CD8-positive, alpha-beta memory T cell (primary cell): Measurements from ENCODE around the gene GARIN5B. TPM values are rescaled to one million over a fixed set of nuclear protein-coding genes. Genes with fewer than 3 reads are reported as not detected.
"Not testable (repeated sequence)": the region's sequence is repeated elsewhere in the genome, so short reads cannot be mapped to it uniquely, and the experiment has no call there.

Source experiments
- CTCF ChIA-PET: fragments of 350-600 bp; sonication (Branson Sonifier 250); formaldehyde crosslinking; loops from one replicate; lab custom pipeline; 2021; ENCODE audit warnings: antibody characterized with exemption; lab: Charles Lee
- POLR2A ChIA-PET: fragments of 350-600 bp; sonication (Branson Sonifier 250); formaldehyde crosslinking; loops from one replicate; lab custom pipeline; 2021; ENCODE audit warnings: antibody characterized with exemption; lab: Charles Lee
- DNase-seq, 5 donors: peaks; one replicate each; pipeline versions ENCODE4 v3.0.0 to v3.0.0-alpha.2; 2020 to 2022; ENCODE audit warnings: mixed read lengths in 1 of 5
- H3K27ac ChIP-seq: one replicate; pipeline ENCODE4 v1.7.0; 2013; ENCODE audit warnings: low read depth, mild to moderate bottlenecking, low read length, moderate library complexity
- H3K27me3 ChIP-seq: 2 replicates; pipeline ENCODE4 v1.7.0; 2013; ENCODE audit warnings: low read length, mild to moderate bottlenecking; ENCODE audit not compliant: insufficient read depth, poor library complexity, severe bottlenecking
- H3K36me3 ChIP-seq: 2 replicates; pipeline ENCODE4 v1.7.0; 2013; ENCODE audit warnings: mild to moderate bottlenecking, low read length, moderate library complexity; ENCODE audit not compliant: insufficient read depth
- H3K4me1 ChIP-seq: 2 replicates; pipeline ENCODE4 v1.7.0; 2013; ENCODE audit warnings: mild to moderate bottlenecking, low read length, moderate library complexity; ENCODE audit not compliant: insufficient read depth
- H3K4me3 ChIP-seq: 2 replicates; pipeline ENCODE4 v1.7.0; 2013; ENCODE audit warnings: mild to moderate bottlenecking, low read length
- H3K9me3 ChIP-seq: 2 replicates; pipeline ENCODE4 v1.7.0; 2013; ENCODE audit warnings: mild to moderate bottlenecking, low read length
- H3K27ac Mint-ChIP-seq, 8 donors: one replicate each; pipeline ENCODE4 v1.8.0; 2020 to 2021; ENCODE audit warnings: mixed read lengths in 8 of 8, mild to moderate bottlenecking in 6 of 8, inconsistent platforms in 3 of 8, moderate library complexity in 3 of 8
- H3K27me3 Mint-ChIP-seq, 2 donors: one replicate each; pipeline ENCODE4 v1.8.0; 2020 to 2021; ENCODE audit warnings: mixed read lengths in 2 of 2, mild to moderate bottlenecking in 1 of 2, moderate library complexity in 1 of 2
- H3K36me3 Mint-ChIP-seq, 3 donors: one replicate each; pipeline ENCODE4 v1.8.0; 2020 to 2021; ENCODE audit warnings: mixed read lengths in 3 of 3, inconsistent platforms in 1 of 3, mild to moderate bottlenecking in 1 of 3
- H3K4me1 Mint-ChIP-seq, 3 donors: one replicate each; pipeline ENCODE4 v1.8.0; 2020 to 2021; ENCODE audit warnings: mixed read lengths in 3 of 3, inconsistent platforms in 1 of 3, mild to moderate bottlenecking in 1 of 3
- H3K4me3 Mint-ChIP-seq, 7 donors: one replicate each; pipeline ENCODE4 v1.8.0; 2020 to 2021; ENCODE audit warnings: mixed read lengths in 7 of 7, mild to moderate bottlenecking in 6 of 7, moderate library complexity in 4 of 7, inconsistent platforms in 2 of 7
- H3K9me3 Mint-ChIP-seq, 5 donors: one replicate each; pipeline ENCODE4 v1.8.0; 2020 to 2022; ENCODE audit warnings: mixed read lengths in 5 of 5, mild to moderate bottlenecking in 3 of 5, moderate library complexity in 2 of 5, inconsistent platforms in 1 of 5
- polyA plus RNA-seq: library from polyadenylated mRNA; unstranded; fragments of 300-500 nt; fragmentation: Illumina TruSeq; gene quantifications from one replicate; pipeline ENCODE4 v1.2.3, GENCODE V29; 2021
- total RNA-seq, 2 experiments: library from RNA; stranded (reverse); gene quantifications; one replicate each; pipeline ENCODE4 v1.2.3, GENCODE V29; 2021

Gene GARIN5B
- total RNA-seq = not detected
- polyA plus RNA-seq = not detected

GRCh38 chr19:55362990-55363716 is at the start of gene GARIN5B:
TSS of gene GARIN5B (minus strand) at chr19:55363260. CDS start at chr19:55363066, 194 bp downstream.
- ChIA-PET POLR2A (no interaction called here), CTCF (no interaction called here)
- Histone ChIP-seq H3K4me1 (no peaks in the 10 kb centered on the region), H3K36me3 (no peaks in the 10 kb centered on the region), H3K9me3 (no peaks in the 10 kb centered on the region), H3K4me3 (no peak within 1 kb of the TSS), H3K27me3 (no peaks in the 10 kb centered on the region), H3K27ac (no peak within 1 kb of the TSS)
- peaks cover 2 to 17% of the 10 kb centered on the region in 2 donors for H3K27me3 Mint-ChIP-seq
- H3K36me3 Mint-ChIP-seq = peaks cover 0 to 2% (median 0%) of the 10 kb centered on the region in 3 donors
- no peak within 1 kb of the TSS for H3K4me3 Mint-ChIP-seq
- peak within 1 kb of the TSS in 1 of 8 donors; percentile 5 for H3K27ac Mint-ChIP-seq
- no peaks in the 10 kb centered on the region for H3K4me1 Mint-ChIP-seq
- H3K9me3 Mint-ChIP-seq = no peaks in the 10 kb centered on the region
- DNase-seq = no peak

GRCh38 chr19:55410168-55410567 is 47.1 kb upstream of the GARIN5B start:
- Mint-ChIP-seq H3K9me3 (peaks cover 0 to 4% (median 0%) of the 10 kb centered on the region in 5 donors), H3K4me1 (peaks cover 27 to 38% (median 33%) of the 10 kb centered on the region in 3 donors), H3K36me3 (peaks cover 7 to 22% (median 22%) of the 10 kb centered on the region in 3 donors), H3K27me3 (peaks cover 2% of the 10 kb centered on the region in 2 donors), H3K27ac (peak overlapping the region in 2 of 8 donors; percentile 80 to 99), H3K4me3 (peak overlapping the region in 4 of 7 donors; percentile 15 to 82 (median 42))
- H3K27me3 ChIP-seq = no peaks in the 10 kb centered on the region
- no peaks in the 10 kb centered on the region for H3K9me3 ChIP-seq
- no peak overlapping the region for H3K4me3 ChIP-seq
- peaks cover 22% of the 10 kb centered on the region for H3K4me1 ChIP-seq
- POLR2A ChIA-PET = no interaction called here
- DNase-seq = no peak
- no peak overlapping the region for H3K27ac ChIP-seq
- CTCF ChIA-PET = no interaction called here
- H3K36me3 ChIP-seq = no peaks in the 10 kb centered on the region

- H3K36me3 ChIP-seq, H3K9me3 Mint-ChIP-seq, DNase-seq, H3K4me3 ChIP-seq, H3K9me3 ChIP-seq, H3K27me3 Mint-ChIP-seq, H3K27ac ChIP-seq, H3K27me3 ChIP-seq: not testable (repeated sequence)
- POLR2A ChIA-PET = interaction anchor here (0.6 to 1.7 kb wide), 3 partner anchors 67 to 230 kb away, joined by 4 to 6 read pairs (median 4); partner anchors contain the start of genes KMT5C and ZNF628
- peak overlapping the region in 6 of 7 donors; percentile 49 to 89 (median 70) for H3K4me3 Mint-ChIP-seq
- H3K36me3 Mint-ChIP-seq = peaks cover 7 to 27% (median 22%) of the 10 kb centered on the region in 3 donors
- peaks cover 22% of the 10 kb centered on the region for H3K4me1 ChIP-seq
- H3K4me1 Mint-ChIP-seq = peaks cover 27 to 38% (median 33%) of the 10 kb centered on the region in 3 donors
- H3K27ac Mint-ChIP-seq = peak overlapping the region; percentile 70 to 100 (median 98)
- CTCF ChIA-PET = interaction anchor here (1.2 to 1.6 kb wide), 3 partner anchors 9 to 58 kb away, joined by 3 to 5 read pairs (median 5); no protein-coding TSS in a partner anchor
Measured at GRCh38 chr19:55409179-55409578, 46.1 kb upstream of the GARIN5B start.

GRCh38 chr19:55408533-55408872 is 45.4 kb upstream of the GARIN5B start:
- peak overlapping the region; percentile 99 for H3K27ac ChIP-seq
- ChIA-PET POLR2A (interaction anchor here (0.6 to 1.7 kb wide), 4 partner anchors 9 to 231 kb away, joined by 3 to 6 read pairs (median 4); partner anchors contain the start of genes KMT5C and ZNF628), CTCF (interaction anchor here (1.3 to 1.6 kb wide), 2 partner anchors 10 to 45 kb away, joined by 5 read pairs; no protein-coding TSS in a partner anchor)
- Mint-ChIP-seq H3K4me3 (peak overlapping the region; percentile 89 to 96 (median 94)), H3K27me3 (peaks cover 0 to 2% of the 10 kb centered on the region in 2 donors), H3K4me1 (peaks cover 27 to 38% (median 33%) of the 10 kb centered on the region in 3 donors), H3K36me3 (peaks cover 7 to 33% (median 22%) of the 10 kb centered on the region in 3 donors), H3K27ac (peak overlapping the region; percentile 98 to 100 (median 99)), H3K9me3 (peaks cover 0 to 4% (median 0%) of the 10 kb centered on the region in 5 donors)
- H3K27me3 ChIP-seq = no peaks in the 10 kb centered on the region
- no peak for DNase-seq
- H3K9me3 ChIP-seq = no peaks in the 10 kb centered on the region
- H3K4me3 ChIP-seq = peak overlapping the region; percentile 79
- H3K36me3 ChIP-seq = peaks cover 11% of the 10 kb centered on the region
- peaks cover 22% of the 10 kb centered on the region for H3K4me1 ChIP-seq

GRCh38 chr19:55407800-55408532 is 44.9 kb upstream of the GARIN5B start:
- Mint-ChIP-seq H3K36me3 (peaks cover 8 to 38% (median 22%) of the 10 kb centered on the region in 3 donors), H3K4me1 (peaks cover 29 to 41% (median 38%) of the 10 kb centered on the region in 3 donors), H3K27ac (peak overlapping the region; percentile 98 to 100 (median 99)), H3K27me3 (peaks cover 0 to 2% of the 10 kb centered on the region in 2 donors), H3K9me3 (peaks cover 0 to 4% (median 0%) of the 10 kb centered on the region in 5 donors), H3K4me3 (peak overlapping the region; percentile 89 to 96 (median 94))
- H3K36me3 ChIP-seq = peaks cover 16% of the 10 kb centered on the region
- H3K27me3 ChIP-seq = no peaks in the 10 kb centered on the region
- peak overlapping the region; percentile 79 for H3K4me3 ChIP-seq
- H3K4me1 ChIP-seq = peaks cover 22% of the 10 kb centered on the region
- ChIA-PET CTCF (no interaction called here), POLR2A (interaction anchor here (0.6 to 2.8 kb wide), 19 partner anchors 8 to 345 kb away, joined by 3 to 20 read pairs (median 7); partner anchors contain the start of genes FIZ1, HSPBP1, ISOC2 and KMT5C)
- peak; percentile 96 to 98 (median 98) for DNase-seq
- peak overlapping the region; percentile 99 for H3K27ac ChIP-seq
- no peaks in the 10 kb centered on the region for H3K9me3 ChIP-seq

- H3K36me3 Mint-ChIP-seq = peaks cover 8 to 43% (median 22%) of the 10 kb centered on the region in 3 donors
- H3K27me3 Mint-ChIP-seq, H3K9me3 ChIP-seq, H3K27me3 ChIP-seq, CTCF ChIA-PET, H3K9me3 Mint-ChIP-seq, DNase-seq: not testable (repeated sequence)
- Histone ChIP-seq H3K4me1 (peaks cover 22% of the 10 kb centered on the region), H3K36me3 (peaks cover 21% of the 10 kb centered on the region), H3K27ac (peak within 1 kb of the TSS; percentile 99), H3K4me3 (peak within 1 kb of the TSS; percentile 79)
- H3K4me3 Mint-ChIP-seq = peak within 1 kb of the TSS; percentile 89 to 96 (median 94)
- H3K4me1 Mint-ChIP-seq = peaks cover 29 to 41% (median 38%) of the 10 kb centered on the region in 3 donors
- H3K27ac Mint-ChIP-seq = peak within 1 kb of the TSS; percentile 98 to 100 (median 99)
- POLR2A ChIA-PET = interaction anchor here (0.6 to 2.8 kb wide), 18 partner anchors 8 to 345 kb away, joined by 3 to 20 read pairs (median 7); partner anchors contain the start of genes FIZ1, HSPBP1, ISOC2 and KMT5C
Measured at GRCh38 chr19:55407550-55407799, 44.4 kb upstream of the GARIN5B start, which contains the start of gene UBE2S. TSS of gene UBE2S (minus strand) at chr19:55407788. CDS start at chr19:55407589, 199 bp downstream.

- Histone ChIP-seq H3K4me3 (peak overlapping the region; percentile 79), H3K36me3 (peaks cover 25% of the 10 kb centered on the region), H3K27me3 (no peaks in the 10 kb centered on the region), H3K27ac (peak overlapping the region; percentile 99), H3K9me3 (no peaks in the 10 kb centered on the region), H3K4me1 (peaks cover 22% of the 10 kb centered on the region)
- ChIA-PET CTCF (interaction anchor here (1.0 kb wide), 1 partner anchor 17 kb away, joined by 3 read pairs; no protein-coding TSS in a partner anchor), POLR2A (interaction anchor here (0.7 to 2.8 kb wide), 16 partner anchors 7 to 226 kb away, joined by 3 to 20 read pairs (median 7); partner anchors contain the start of genes FIZ1, HSPBP1, ISOC2 and KMT5C)
- peaks cover 29 to 41% (median 38%) of the 10 kb centered on the region in 3 donors for H3K4me1 Mint-ChIP-seq
- peaks cover 10 to 48% (median 22%) of the 10 kb centered on the region in 3 donors for H3K36me3 Mint-ChIP-seq
- H3K4me3 Mint-ChIP-seq = peak overlapping the region; percentile 82 to 96 (median 85)
- H3K27ac Mint-ChIP-seq = peak overlapping the region; percentile 84 to 99 (median 90)
- peaks cover 0 to 2% of the 10 kb centered on the region in 2 donors for H3K27me3 Mint-ChIP-seq
- peak in 2 of 5 donors; percentile 24 to 30 for DNase-seq
- peaks cover 0 to 4% (median 0%) of the 10 kb centered on the region in 5 donors for H3K9me3 Mint-ChIP-seq
Measured at GRCh38 chr19:55406826-55407549, 43.9 kb upstream of the GARIN5B start.
